Measurements from ENCODE around the gene TRAF3IP3.
"Not testable (repeated sequence)": the region's sequence is repeated elsewhere in the genome, so short reads cannot be mapped to it uniquely, and the experiment has no call there.

The TRAF3IP3 gene

DNA sequence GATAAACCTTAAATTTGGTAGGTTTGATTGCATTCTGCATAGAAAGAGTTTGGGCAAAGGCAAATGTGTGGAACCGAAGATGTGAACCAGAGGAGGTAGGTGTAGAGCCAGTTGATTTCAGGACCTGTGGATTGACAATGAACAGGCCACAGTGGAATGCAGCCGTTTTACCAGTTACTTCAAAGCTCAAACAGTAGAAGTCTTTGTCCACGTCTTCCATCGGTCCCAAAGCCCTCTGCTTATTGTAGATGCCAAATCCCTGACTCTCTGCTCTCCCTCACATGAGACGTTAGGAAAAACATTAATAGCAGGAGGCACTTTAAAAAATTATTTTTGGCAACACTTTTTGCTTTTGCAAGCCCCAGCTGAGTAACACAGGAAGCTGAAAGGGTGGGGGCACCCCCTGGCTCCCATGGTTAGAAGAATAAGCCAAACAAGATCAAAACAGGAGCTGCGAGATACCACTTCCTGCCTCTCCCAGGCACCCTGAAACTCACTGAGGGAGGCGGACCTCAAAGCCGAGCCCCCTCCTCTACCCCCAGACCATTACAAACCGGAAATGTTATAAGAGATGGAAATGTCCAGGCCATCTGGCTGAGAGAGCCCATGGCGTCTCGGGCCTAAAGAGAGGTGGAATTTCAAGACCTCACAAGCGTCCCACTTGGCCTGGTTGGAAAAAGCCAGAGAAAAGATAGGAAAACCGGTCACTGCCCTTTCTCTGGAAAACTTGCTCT is 13.5 kb downstream of the TRAF3IP3 start:
- DNase-seq, result no peak

DNA sequence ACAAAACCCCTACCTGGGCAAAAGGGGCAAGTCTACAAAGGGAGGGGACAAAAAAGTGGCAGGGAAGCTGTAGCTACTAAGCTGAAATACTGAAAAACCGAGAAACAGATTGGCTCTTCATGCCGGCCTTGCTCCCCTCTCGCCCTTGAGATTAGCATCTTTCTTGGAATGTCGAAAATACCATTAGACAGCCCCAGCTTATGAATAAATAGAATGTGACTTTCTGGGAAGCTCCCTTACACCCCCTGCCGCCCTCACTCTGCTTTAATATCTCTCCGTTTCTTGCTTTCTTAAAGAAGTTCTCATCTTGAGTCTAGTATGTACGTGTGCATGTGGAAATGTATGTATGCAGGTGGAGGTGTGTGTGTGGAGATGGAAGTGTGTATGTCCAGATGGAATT is 14.1 kb downstream of the TRAF3IP3 start:
- no peak for DNase-seq

DNA sequence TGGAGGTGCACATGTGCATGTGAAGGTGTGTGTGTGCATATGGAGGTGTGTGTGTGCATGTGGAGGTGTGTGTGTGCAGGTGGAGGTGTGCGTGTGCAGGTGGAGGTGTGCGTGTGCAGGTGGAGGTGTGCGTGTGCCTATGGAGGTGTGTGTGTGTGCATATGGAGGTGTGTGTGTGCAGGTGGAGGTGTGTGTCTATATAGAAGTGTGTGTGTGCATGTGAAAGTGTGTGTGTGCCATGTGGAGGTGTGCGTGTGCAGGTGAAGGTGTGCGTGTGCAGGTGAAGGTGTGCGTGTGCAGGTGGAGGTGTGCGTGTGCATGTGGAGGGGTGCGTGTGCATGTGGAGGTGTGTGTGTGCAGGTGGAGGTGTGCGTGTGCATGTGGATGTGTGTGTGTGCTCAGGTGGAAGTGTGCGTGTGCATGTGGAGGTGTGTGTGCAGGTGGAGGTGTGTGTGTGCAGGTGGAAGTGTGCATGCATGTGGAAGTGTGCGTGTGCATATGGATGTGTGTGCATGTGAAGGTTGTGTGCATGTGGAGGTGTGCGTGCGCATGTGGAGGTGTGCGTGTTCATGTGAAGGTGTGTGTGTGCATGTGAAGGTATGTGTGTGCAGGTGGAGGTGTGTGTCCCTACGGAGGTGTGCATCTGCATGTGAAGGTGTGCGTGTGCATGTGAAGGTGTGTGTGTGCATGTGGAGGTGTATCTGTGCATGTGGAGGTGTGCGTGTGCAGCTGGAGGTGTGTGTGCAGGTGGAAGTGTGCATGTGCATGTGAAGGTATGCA is 15.0 kb downstream of the TRAF3IP3 start:
- DNase-seq, result no peak

DNA sequence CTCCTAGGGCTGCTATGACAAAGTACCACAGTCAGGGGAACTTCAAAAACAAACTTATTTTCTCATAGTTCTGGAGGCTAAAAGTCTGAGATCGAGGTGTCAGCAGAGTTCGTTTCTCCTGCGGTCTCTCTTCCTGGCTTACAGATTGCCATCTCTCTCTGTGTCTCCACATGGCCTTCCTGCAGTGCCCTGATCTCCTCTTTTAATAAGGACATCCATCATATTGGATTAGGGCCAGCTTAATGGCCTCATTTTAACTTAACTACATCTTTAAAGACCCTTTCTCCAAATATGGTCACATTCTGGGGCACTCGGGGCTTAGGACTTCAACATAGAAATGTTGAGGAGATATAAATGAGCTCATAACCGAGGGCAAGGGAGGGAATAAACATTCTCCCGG is 16.3 kb downstream of the TRAF3IP3 start:
- DNase-seq, result no peak

DNA sequence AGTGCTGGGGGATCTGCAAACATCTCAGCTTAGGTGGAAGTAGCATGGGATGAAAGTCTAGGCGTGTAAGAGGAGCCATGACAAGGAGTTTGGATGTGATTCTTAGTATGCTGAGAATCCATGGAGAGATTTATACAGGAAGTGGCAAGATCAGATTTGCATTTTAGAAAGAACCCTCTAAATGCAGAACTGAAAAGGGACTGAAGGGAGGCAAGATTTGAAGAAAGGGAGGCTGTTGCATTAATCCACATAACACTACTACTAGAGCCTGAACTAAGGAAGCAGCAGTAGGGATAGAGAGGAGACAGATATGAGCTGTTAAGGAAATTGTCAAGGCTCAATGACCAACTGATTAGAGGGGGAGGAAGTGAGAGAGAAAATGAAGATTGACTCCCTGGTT is 18.7 kb downstream of the TRAF3IP3 start:
- no peak for DNase-seq

DNA sequence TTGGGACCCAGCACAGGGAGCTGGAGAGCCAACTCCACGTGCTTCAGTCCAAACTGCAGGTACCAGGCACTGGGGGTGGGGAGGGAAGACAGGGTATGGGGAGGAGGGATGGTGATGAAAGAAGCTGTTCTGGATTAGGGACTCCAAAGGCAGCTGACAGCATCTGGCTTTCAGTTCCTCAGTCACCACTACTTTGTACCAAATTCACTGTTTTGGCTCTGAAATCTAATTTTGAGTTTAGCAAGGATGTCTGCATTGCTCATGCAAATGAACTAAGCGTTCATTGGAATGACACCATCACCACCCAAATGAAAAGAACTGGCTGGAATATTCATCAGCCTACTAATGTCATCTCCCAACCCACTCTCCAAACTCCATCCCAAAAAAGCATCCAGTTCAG is 19.8 kb downstream of the TRAF3IP3 start:
- no peak for DNase-seq

DNA sequence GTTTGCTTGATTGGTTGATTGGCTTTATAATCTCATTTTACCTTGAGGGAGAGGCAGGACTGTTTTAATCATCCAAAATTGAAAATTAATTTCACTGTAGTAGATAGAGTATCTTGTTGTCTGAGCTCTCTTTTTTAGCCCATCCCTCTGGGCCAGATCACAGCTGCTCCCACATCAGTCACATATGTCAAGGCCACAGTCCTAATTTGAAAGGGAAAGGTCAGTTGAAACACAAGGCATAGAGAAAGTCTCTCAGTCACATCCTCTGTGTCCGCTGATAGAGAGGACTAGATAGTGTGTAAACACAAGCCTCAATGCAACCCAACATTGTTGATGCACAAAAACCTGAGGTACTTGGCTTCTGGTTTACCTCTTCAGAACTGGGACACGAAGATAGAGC is 21.7 kb downstream of the TRAF3IP3 start:
- no peak for DNase-seq

DNA sequence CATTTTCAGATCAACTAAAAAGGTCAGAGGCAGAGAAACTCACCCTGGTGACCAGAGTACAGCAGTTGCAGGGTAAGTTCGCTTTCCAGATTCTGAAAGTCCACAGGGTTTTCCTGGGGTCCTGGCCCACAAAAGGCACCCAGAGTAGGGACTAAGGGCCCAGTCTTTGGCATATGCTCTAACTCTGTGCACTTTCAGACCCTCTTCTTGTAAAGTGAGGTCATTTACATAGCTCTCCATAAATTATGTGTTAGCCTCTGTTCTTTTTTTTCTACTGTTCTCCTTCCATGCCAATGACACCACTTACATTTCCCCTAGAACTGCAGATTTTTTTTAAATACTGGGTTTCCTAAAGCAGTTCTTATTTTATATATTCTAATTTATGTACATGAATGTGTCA is 22.2 kb downstream of the TRAF3IP3 start:
- DNase-seq, result no peak

DNA sequence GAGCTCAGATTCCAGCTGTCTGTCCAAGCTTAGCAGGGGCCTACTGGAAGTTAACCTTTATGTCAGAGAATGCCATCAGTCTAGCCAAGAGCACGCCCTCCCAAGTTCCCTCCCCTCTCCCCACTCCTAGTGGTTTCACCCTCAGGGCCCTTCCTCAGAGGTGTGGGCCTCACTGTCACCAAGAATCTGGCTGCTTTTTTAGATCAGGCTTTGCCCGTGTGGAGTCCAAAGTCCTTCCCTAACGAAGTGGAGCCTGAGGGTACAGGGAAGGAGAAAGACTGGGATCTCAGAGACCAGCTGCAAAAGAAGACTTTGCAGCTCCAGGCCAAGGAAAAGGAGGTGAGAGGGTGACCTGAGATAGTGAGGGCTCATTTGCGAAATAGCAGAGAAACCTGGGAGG is 24.4 kb downstream of the TRAF3IP3 start:
- DNase-seq, result no peak

DNA sequence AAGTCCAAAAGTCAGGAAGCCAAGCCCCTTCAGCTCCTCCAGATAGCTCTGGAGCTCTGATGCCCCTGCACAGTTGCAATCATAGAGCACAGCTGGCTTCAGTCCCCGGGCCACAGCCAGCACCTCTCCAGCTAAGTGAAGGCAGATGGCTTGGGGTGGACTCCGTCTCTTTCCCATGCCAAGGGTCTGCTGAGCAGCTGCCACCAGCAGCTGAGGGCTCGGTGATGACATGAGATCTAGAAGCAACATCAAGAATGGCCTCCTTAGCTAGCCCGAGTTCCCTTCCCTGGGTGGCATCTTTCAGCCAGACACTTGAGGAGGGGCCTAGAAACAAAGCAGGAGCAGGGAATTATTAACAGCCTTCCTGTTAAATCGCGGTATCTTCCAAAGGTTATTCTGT is 27.5 kb downstream of the TRAF3IP3 start:
- no peak for DNase-seq

DNA sequence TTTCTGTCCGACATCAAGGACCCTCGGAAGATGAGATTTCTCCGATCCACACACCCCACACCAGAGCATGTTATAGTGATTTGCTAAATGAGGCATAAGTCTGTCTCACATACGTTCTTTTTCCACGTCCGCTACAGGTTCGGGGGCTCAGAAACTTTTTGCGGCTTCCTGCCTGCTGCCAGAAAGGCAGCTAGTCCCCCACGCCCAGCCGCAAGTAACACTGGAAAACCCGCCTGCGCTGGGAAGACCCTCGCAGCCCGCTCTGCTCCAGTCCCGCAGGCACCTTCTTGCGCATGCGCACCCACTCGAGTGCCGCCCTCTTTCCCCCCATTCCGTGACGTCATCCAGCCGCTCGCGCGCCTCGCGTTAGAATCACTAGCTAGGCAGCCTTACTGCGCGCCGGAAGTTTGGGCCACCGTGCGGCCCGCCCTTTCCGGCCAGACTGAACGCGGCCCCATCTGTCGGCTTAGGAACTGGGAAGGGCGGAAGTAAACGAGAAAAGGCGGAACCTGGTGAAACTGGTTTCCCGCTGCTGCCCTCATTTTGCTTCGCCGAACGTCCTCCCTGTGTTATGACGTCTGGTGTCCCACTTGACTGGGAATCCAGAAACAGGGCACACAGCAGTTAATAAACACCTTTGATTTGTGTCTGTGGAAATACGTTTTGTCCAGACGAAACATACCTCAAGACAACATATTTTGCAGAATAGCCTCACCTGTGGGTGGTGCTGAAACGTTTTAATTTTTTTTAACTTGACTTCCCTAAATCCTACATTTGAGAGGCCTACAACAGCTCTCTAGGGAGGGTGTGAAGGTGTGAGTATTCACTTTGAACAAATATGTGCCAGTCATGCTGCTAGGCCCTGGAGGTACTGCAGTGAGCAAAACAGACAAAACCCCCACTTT is 28.7 kb downstream of the TRAF3IP3 start, which contains the start of gene C1orf74:
C1orf74 (minus strand) TSS at position 295 of the 905 bp plus-strand sequence. CDS start 925 bp downstream, outside the sequence.
- peak; percentile 98 for DNase-seq

DNA sequence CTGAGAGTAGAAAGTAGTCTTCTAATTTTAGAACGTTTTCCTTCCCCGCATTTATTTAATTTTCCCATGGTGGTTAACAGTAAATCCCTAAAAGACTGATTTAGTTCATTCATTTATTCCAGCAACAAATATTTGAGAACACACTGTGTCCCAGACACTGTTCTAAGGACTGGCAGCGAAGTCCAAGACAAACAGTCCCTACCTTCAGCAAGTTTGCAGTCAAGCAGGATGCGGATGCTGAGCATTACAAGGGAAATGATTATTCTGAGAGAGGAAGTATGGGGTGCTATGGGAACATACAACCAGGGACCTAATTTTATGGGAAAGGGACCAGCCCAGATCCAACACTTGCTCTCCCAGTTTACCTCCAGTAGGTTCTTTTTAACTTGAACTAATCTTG is 29.7 kb downstream of the TRAF3IP3 start:
- no peak for DNase-seq

DNA sequence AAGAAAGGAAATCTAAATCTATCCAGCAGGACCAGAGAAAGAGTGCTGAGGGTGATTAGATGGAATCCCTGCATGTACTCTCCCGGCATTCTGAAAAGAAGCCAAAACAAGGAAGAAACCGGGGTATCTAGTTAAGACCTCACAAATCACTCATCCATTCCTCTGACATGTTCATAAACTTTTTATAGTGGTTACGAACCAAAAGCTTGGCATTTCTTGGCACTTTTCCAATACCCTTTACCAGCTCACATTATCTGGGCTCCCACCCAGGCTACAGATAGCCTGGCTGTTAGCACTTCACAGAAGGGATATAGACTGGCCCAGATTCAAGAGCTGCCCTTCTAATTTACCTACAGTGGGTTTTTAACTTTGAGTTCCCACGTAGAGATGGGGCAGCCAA is 30.3 kb downstream of the TRAF3IP3 start:
- no peak for DNase-seq

DNA sequence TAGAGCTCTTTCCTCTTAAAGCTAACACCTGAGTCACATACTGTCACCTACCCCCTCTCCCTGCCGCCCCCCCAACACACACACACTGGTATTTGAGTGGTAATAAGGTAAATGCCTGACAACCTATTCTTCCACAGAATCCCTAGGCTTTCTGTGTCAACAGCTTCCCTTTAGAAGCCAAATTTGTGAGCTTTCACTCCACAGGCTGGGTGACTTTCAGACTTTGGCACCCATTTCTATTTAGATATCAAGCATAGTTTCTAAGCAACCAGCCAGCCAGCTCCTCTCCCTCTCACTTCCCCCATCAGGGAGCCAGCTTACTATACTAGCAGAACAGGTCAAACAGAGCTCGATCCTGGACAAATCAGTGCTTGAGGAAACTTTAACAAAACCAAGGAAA is 31.7 kb downstream of the TRAF3IP3 start:
- DNase-seq, result no peak

DNA sequence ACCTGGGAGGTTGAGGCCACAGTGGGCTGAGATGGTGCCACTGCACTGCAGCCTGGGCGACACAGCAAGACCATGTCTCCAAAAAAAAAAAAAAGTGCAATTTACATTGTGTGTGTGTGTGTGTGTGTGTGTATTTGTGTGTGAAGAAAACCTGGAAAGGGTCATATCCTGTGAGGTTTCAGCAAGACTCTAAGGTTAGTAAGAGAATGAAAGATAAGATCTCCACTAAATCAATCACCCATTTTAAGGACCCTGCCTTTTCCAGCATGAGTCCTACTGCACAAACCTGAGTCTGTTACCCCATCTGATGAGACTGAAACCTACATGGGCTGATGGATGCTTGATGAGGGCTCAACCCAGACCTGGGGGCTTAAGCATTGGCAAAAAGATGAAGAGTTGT is 33.4 kb downstream of the TRAF3IP3 start:
- DNase-seq, result no peak

DNA sequence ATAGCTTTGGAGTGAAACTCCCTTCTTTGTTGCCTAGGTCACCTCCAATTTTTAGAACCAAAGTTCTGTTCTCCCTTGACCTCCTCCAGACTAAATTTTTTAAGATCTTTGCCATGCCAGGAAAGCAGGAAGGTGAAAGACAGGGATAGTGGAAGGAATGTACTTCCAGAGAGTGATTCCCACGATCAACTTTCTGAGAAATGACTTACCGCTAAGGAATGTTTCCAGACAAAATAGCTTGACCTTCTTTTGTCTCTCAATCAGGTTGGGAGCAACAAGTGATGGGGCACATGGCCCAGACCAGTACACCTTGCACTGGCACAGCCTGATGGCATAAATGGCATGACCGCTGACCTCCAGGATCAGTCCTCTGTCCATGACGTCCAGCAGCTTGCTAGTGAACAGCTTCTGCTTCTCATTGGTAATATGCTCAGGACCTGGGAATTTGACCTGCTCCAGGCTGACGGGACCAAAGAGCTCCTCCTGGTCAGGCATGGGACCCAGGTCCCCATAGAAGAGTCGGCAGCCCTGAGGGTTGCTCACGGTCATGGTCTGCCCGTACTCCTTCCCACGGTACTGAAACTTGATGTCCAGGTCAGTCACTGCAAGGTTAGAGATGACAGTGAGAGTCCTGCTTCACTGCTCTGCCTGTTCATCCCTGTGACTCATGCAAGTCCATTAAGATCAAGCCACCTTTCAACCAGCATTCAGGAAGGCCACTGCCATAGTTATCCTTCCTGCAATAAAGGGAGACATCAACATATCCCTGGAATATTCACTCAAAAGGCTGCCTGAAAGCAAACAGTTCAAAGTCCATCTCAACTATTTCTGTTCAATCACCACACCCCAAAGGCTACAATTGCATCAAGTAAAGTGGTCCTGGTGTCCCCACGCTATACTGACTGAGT is 34.7 kb downstream of the TRAF3IP3 start:
- DNase-seq, result no peak

DNA sequence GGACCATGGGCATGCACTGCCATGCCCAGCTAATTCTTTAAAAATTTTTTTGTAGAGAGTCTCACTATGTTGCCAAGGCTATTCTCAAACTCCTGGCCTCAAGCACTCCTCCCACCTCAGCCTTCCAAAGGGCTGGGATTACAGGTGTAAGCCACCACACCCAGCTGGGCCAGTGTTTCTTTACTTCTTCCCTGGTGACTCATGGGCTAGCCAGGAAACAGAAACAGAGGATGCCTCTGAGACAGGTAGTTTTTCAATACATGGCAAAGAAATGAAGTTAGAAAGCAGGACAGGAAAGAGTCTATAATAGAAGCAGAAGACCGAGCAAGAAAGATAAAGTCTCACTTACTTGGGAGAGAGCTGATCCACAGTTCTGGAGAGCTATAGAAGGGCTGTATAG is 36.1 kb downstream of the TRAF3IP3 start:
- no peak for DNase-seq

DNA sequence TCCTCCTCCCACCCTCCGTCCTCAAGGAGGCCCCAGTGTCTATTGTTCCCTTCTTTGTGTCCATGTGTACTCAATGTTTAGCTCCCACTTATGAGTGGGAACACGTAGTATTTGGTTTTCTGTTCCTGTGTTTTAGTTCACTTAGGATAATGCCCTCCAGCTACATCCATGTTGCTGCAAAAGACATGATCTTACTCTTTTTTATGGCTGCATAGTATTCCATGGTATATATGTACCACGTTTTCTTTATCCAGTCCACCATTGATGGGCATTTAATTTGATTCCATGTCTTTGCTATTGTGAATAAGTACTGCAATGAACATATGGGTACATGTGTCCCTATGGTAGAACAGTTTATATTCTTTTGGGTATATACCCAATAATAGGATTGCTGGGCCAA is 37.9 kb downstream of the TRAF3IP3 start:
- not testable (repeated sequence) for DNase-seq

DNA sequence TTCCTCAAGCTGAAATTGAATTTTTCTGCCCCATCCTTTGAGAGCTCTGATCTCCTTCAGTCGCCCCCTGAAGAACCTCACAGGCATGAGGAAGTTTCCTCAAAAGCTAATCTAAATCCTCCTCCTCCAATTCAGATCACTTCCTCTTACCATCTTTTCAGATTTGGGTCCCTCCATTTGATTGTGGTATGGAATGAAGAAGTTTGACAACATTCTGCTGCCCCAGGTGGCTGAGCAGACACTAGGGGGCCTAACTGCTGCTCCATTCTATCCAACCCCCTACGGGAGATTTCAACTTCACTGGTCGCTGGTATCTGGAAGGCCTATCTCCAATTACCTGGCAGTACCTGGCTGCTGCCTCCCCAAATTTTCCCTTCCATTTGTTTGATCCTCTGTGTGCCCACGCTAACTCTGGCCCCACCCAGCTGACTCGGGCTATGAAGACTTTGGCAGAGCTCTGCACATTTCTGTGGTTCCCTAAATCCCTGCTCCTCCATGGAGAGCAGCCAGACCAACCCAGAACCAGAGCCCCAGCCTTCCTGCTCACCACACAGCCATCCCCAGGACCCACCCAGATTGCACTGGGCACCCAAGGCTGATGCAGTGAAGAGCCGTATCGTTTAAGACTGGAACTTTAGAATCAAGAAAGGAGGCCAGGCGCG is 42.3 kb downstream of the TRAF3IP3 start:
- DNase-seq, result no peak

DNA sequence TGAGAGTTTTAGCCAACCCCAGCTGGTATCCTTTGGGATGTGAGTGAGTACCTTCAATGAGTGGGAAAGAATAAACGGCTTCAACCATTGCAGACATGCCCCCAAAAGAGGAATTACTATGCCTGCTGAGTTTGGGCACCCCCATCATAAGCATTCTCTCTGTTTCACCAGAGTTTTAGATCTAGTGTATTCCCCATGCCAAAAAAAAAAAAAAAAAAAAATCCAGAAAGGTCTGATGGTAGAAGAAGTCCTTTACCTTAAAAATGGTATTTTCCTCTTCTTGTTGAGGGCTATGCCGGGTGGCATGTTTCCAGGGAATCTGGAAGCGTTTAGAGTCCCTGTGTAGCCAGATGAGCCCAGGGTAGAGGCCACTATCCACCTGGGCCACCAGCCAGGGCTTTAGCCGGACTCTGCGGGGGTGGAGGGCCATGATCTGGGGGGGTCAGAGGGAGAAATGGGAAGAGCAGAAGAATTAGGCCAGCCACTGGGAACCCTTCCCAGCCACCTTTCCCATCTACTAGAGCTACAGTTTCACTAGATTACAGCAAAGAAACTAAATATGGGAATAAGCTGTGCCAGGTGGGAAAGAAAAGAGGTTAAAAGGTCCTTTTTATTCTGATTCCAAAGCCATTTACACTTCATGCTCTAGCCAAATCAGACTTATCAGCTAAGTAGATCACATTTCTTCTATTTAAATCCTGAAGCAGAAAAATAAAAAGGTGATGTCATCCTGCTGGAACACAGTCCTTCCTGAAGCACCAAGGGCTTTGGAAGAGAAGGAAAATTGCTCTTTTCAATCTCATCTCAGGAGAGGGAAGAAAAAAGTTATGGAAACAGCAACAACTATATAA is 45.4 kb downstream of the TRAF3IP3 start:
- no peak for DNase-seq

All from NCI-H774 (cell line).